H1 (cell line): ENCODE measurements around the gene NAA38. TPM values are rescaled to one million over a fixed set of nuclear protein-coding genes. Genes with fewer than 3 reads are reported as not detected.

Source experiments
- CTCF ChIA-PET: fragments of 300-600 bp; sonication (Branson Sonifier 250); formaldehyde crosslinking; loops from one replicate; lab custom pipeline; 2021; ENCODE audit not compliant: partially characterized antibody; lab: Charles Lee
- POLR2A ChIA-PET: fragments of 300-600 bp; sonication (Branson Sonifier 250); formaldehyde crosslinking; loops from one replicate; lab custom pipeline; 2021; ENCODE audit warnings: inconsistent platforms; ENCODE audit not compliant: partially characterized antibody; lab: Charles Lee
- DNase-seq, 2 experiments: peaks; one replicate each; pipeline versions ENCODE4 v3.0.0 to v3.0.0-alpha.2; 2010 to 2022; ENCODE audit warnings: low spot score in 2 of 2, low read depth in 1 of 2, mixed read lengths in 1 of 2
- FAIRE-seq: peaks from 2 replicates; lab custom pipeline; 2011; peaks lifted over from hg19 to GRCh38; lab: Jason Lieb, UNC
- H2AFZ ChIP-seq: 2 replicates; pipeline ENCODE4 v1.8.1; 2012; ENCODE audit warnings: low read length, inconsistent platforms
- H2AK5ac ChIP-seq: 2 replicates; pipeline ENCODE4 v1.6.1; 2013; ENCODE audit warnings: low read depth, low read length
- H2BK120ac ChIP-seq: replicated peaks from 2 replicates; pipeline ENCODE3; 2013; ENCODE audit warnings: low read depth, low read length, inconsistent platforms
- H2BK12ac ChIP-seq: 2 replicates; pipeline ENCODE4 v1.6.1; 2013; ENCODE audit warnings: low read depth, low read length
- H2BK15ac ChIP-seq: 2 replicates; pipeline ENCODE4 v1.6.1; 2013; ENCODE audit warnings: low read length
- H2BK20ac ChIP-seq: 2 replicates; pipeline ENCODE4 v1.6.1; 2013; ENCODE audit warnings: low read length
- H2BK5ac ChIP-seq: 2 replicates; pipeline ENCODE4 v1.6.1; 2013; ENCODE audit warnings: low read depth, low read length
- H3K14ac ChIP-seq: 2 replicates; pipeline ENCODE4 v1.6.1; 2013; ENCODE audit warnings: inconsistent platforms; ENCODE audit not compliant: insufficient read length
- H3K18ac ChIP-seq: 2 replicates; pipeline ENCODE4 v1.6.1; 2013; ENCODE audit warnings: low read length; ENCODE audit errors: extremely low read depth
- H3K23ac ChIP-seq: 2 replicates; pipeline ENCODE4 v1.6.1; 2013; ENCODE audit warnings: inconsistent platforms; ENCODE audit not compliant: insufficient read length
- H3K23me2 ChIP-seq: 2 replicates; pipeline ENCODE4 v1.6.1; 2013; ENCODE audit warnings: low read depth, low read length
- H3K27ac ChIP-seq: 2 replicates; pipeline ENCODE4 v1.6.1; 2011; ENCODE audit warnings: low read depth, low read length, inconsistent platforms
- H3K27me3 ChIP-seq, 4 experiments: replicated peaks in 1 of 4; 1 replicate in 1 of 4; 2 replicates in 3 of 4; pipeline versions ENCODE4 v1.6.1 to v1.8.1; 2011 to 2013; ENCODE audit warnings: low read length in 3 of 4, mild to moderate bottlenecking in 3 of 4, inconsistent platforms in 2 of 4, mixed read lengths in 2 of 4, moderate library complexity in 1 of 4; ENCODE audit not compliant: control insufficient read depth in 3 of 4, insufficient read depth in 3 of 4; ENCODE audit errors: extremely low read depth in 1 of 4
- H3K36me3 ChIP-seq, 4 experiments: 2 replicates each; pipeline versions ENCODE4 v1.6.1 to v1.8.1; 2011 to 2013; ENCODE audit warnings: mild to moderate bottlenecking in 4 of 4, low read length in 3 of 4, moderate library complexity in 2 of 4, control low read depth in 1 of 4, inconsistent platforms in 1 of 4; ENCODE audit not compliant: insufficient read depth in 4 of 4, control insufficient read depth in 2 of 4
- H3K4ac ChIP-seq: replicated peaks from 2 replicates; pipeline ENCODE3; 2013; ENCODE audit warnings: low read length, low read depth, mixed read lengths, inconsistent platforms; ENCODE audit not compliant: insufficient read length
- H3K4me1 ChIP-seq, 4 experiments: replicated peaks in 1 of 4; 1 replicate in 1 of 4; 2 replicates in 3 of 4; pipeline versions ENCODE4 v1.6.1 to v1.8.1; 2011 to 2013; ENCODE audit warnings: low read length in 3 of 4, inconsistent platforms in 2 of 4, mixed read lengths in 1 of 4; ENCODE audit not compliant: insufficient read depth in 4 of 4, control insufficient read depth in 3 of 4
- H3K4me2 ChIP-seq, 2 experiments: 2 replicates each; pipeline versions ENCODE4 v1.6.1 to v1.8.1; 2011 to 2013; ENCODE audit warnings: low read depth in 2 of 2, low read length in 2 of 2, control low read depth in 1 of 2, inconsistent platforms in 1 of 2, mild to moderate bottlenecking in 1 of 2; ENCODE audit not compliant: insufficient read depth in 1 of 2
- H3K4me3 ChIP-seq, 4 experiments: fragments of 200-600, 300-600 bp in 1 of 4; sonication (generic), shearing (Covaris generic), sonication (Bioruptor Twin) in 1 of 4; 2 replicates each; pipeline versions ENCODE4 v1.5.1 to v1.8.1; 2011 to 2016; ENCODE audit warnings: low read length in 4 of 4, low read depth in 3 of 4, control low read depth in 2 of 4, inconsistent platforms in 2 of 4, mild to moderate bottlenecking in 2 of 4, mixed read lengths in 1 of 4, moderate library complexity in 1 of 4; ENCODE audit not compliant: insufficient read depth in 2 of 4; ENCODE audit errors: extremely low read depth in 1 of 4
- H3K56ac ChIP-seq: replicated peaks from 2 replicates; pipeline ENCODE3; 2013; ENCODE audit warnings: low read depth, mild to moderate bottlenecking, mixed read lengths, low read length, inconsistent platforms; ENCODE audit not compliant: insufficient read length
- H3K79me1 ChIP-seq: 2 replicates; pipeline ENCODE4 v1.6.1; 2013; ENCODE audit warnings: low read depth, low read length, control low read depth
- H3K79me2 ChIP-seq, 2 experiments: 2 replicates each; pipeline versions ENCODE4 v1.6.1 to v1.8.1; 2012 to 2013; ENCODE audit warnings: low read length in 2 of 2, mild to moderate bottlenecking in 2 of 2, inconsistent platforms in 1 of 2; ENCODE audit not compliant: insufficient read depth in 2 of 2, control insufficient read depth in 1 of 2
- H3K9ac ChIP-seq, 4 experiments: replicated peaks in 1 of 4; 1 replicate in 1 of 4; 2 replicates in 3 of 4; pipeline versions ENCODE4 v1.6.1 to v1.8.1; 2011 to 2013; ENCODE audit warnings: low read depth in 3 of 4, low read length in 3 of 4, control low read depth in 2 of 4, mild to moderate bottlenecking in 2 of 4, moderate library complexity in 2 of 4, inconsistent platforms in 1 of 4; ENCODE audit errors: extremely low read depth in 1 of 4
- H3K9me3 ChIP-seq, 2 experiments: 2 replicates each; pipeline versions ENCODE4 v1.6.1 to v1.8.1; 2012 to 2013; ENCODE audit warnings: mild to moderate bottlenecking in 2 of 2, moderate library complexity in 2 of 2, control low read depth in 1 of 2, inconsistent platforms in 1 of 2, low read depth in 1 of 2, low read length in 1 of 2, mixed read lengths in 1 of 2; ENCODE audit not compliant: insufficient read depth in 2 of 2
- H4K20me1 ChIP-seq, 2 experiments: replicated peaks in 1 of 2; 2 replicates each; pipeline versions ENCODE3 to v1.8.1; 2011 to 2013; ENCODE audit warnings: inconsistent platforms in 2 of 2, low read length in 2 of 2, mild to moderate bottlenecking in 1 of 2; ENCODE audit not compliant: insufficient read depth in 2 of 2, control insufficient read depth in 1 of 2
- H4K5ac ChIP-seq: 2 replicates; pipeline ENCODE4 v1.6.1; 2013; ENCODE audit warnings: low read length, low read depth, mixed read lengths, inconsistent platforms; ENCODE audit not compliant: insufficient read length
- H4K8ac ChIP-seq: 2 replicates; pipeline ENCODE4 v1.8.0; 2013; ENCODE audit warnings: mild to moderate bottlenecking, moderate library complexity, low read length, inconsistent platforms; ENCODE audit not compliant: insufficient read depth; ENCODE audit errors: extremely low read depth
- H4K91ac ChIP-seq: replicated peaks from 2 replicates; pipeline ENCODE3; 2013; ENCODE audit warnings: low read length, mixed read lengths, inconsistent platforms; ENCODE audit not compliant: insufficient read length
- BCL11A ChIP-seq, 2 experiments: IDR thresholded peaks; one replicate each; pipeline ENCODE4 v1.6.1; 2011; ENCODE audit warnings: low read depth in 2 of 2, low read length in 2 of 2, mild to moderate bottlenecking in 2 of 2
- JUND ChIP-seq: IDR thresholded peaks from 2 replicates; pipeline ENCODE4 v1.6.1; 2011; ENCODE audit warnings: mild to moderate bottlenecking, improper control_type of control experiment, low read length
- POLR2A ChIP-seq, 2 experiments: IDR thresholded peaks; 1 replicate in 1 of 2; 2 replicates in 1 of 2; pipeline ENCODE4 v1.6.1; 2011; ENCODE audit warnings: low read depth in 2 of 2, low read length in 2 of 2, mild to moderate bottlenecking in 2 of 2; ENCODE audit errors: control extremely low read depth in 1 of 2
- SP4 ChIP-seq: IDR thresholded peaks from 2 replicates; pipeline ENCODE4 v1.6.1; 2012; ENCODE audit warnings: low read length, inconsistent platforms
- WGBS, 2 experiments: shearing (Covaris generic) in 1 of 2; methylation state at CpG; one replicate each; pipeline versions ENCODE4 v1.1.6 to v1.1.7; 2013 to 2015; ENCODE audit warnings: low lambda C conversion rate in 2 of 2, mixed read lengths in 2 of 2, inconsistent platforms in 1 of 2, low coverage in 1 of 2, missing lambda C conversion rate in 1 of 2; ENCODE audit not compliant: insufficient replicate concordance in 2 of 2, insufficient coverage in 1 of 2, insufficient read length in 1 of 2; ENCODE audit errors: extremely low coverage in 1 of 2, missing lambda C conversion rate in 1 of 2; 5-methylcytosine and 5-hydroxymethylcytosine counted together
- polyA plus RNA-seq, 7 experiments: library from polyadenylated mRNA; depleted of rRNA in 3 of 7; stranded (reverse) in 5 of 7; unstranded in 2 of 7; fragments of >200 nt in 5 of 7; fragments of 200-250 nt in 2 of 7; gene quantifications; 1 replicate in 5 of 7; 2 replicates in 1 of 7; 4 replicates in 1 of 7; pipeline versions ENCODE4 v1.2.1 to v1.2.3, GENCODE V29; 2011 to 2013; ENCODE audit warnings: missing spikeins in 2 of 7, mixed read lengths in 2 of 7
- total RNA-seq: library from RNA; stranded (reverse); fragmentation: NEBNext Ultra II Directional; extraction: Animal tissue kit (Norgen Biotek cat#: 25700); gene quantifications from 2 replicates; pipeline ENCODE4 v1.2.1, GENCODE V29; 2021
- TF ChIP-seq, protein P1 (sequence below): IDR thresholded peaks from 2 replicates; pipeline ENCODE4 v1.6.1; 2012; ENCODE audit warnings: low read length, inconsistent platforms

NAA38 gene
- total and polyA plus RNA-seq, 2 of the 8 experiments (the other 6 are each of a cell fraction or from before 2014, with no cell fraction given) = 30.2 to 109 TPM

DNA sequence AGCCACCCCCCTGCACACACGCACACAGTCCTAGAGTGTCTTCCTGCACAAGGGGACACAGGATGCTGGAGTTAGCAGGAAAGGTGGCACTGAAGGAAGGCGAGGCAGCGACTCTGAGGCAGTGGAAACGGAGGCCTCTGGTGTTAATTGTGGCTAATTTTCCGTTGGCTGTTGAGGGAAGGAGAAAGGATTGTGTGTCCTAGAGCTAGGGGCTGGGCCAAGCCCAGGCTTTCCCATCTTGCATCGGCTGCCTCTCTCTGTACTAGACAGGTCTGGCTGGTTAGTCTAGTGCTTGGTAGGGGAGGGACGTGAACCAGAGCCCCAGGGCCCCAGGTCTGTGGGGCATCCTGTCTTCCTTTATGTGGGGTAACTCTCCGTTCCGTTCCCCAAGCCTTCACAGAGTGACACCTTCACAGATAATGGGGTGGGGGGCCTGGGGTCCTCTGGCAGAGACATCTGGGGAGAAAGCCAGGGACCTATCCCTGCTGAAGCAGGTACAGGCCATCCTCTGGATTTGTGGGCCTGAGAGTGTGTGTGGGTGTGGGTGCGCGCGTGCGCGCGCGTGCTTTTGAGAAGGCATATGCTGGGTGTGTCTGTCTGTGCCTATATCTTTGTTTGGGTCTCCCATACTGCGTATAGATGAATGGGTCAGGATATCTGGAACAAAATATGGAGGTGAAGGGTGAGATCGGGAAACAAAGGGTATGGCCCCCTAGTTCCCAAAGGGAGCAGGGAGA is 31.0 kb upstream of the NAA38 start, which contains the start of gene CHD3:
Gene CHD3 (plus strand): TSS at position 606 of the 737 bp plus-strand sequence. CDS start 212 bp downstream, outside the sequence.
- no peak within 1 kb of the TSS for H3K4ac ChIP-seq
- H3K27me3 ChIP-seq = peaks cover 0 to 10% (median 3%) of the 10 kb centered on the region in 4 experiments; a peak in 3 of 7 replicates
- peaks cover 24% of the 10 kb centered on the region for H3K23me2 ChIP-seq
- H3K9me3 ChIP-seq = no peaks in the 10 kb centered on the region
- ChIA-PET POLR2A (no interaction called here), CTCF (interaction anchor here (0.5 to 1.2 kb wide), 4 partner anchors 12 to 237 kb away, joined by 3 to 5 read pairs (median 3); no protein-coding TSS in a partner anchor)
- WGBS, 2 experiments = 76% methylated on average over 18 of the region's 18 CpGs; no CpG with 5 or more reads in 1 of the 2 experiments
- peak within 1 kb of the TSS; percentile 95; the same call in 1 of the 2 replicates for H2BK5ac ChIP-seq
- H2BK120ac ChIP-seq = no peak within 1 kb of the TSS
- H3K27ac ChIP-seq = no peak within 1 kb of the TSS
- peak within 1 kb of the TSS; percentile 37 to 83 (median 51) for H3K4me3 ChIP-seq
- H3K36me3 ChIP-seq = peaks cover 0 to 4% (median 0%) of the 10 kb centered on the region in 4 experiments; a peak in 1 of 8 replicates
- H3K18ac ChIP-seq = peak within 1 kb of the TSS; percentile 63
- H2BK12ac ChIP-seq = peak within 1 kb of the TSS; percentile 94; the same call in 1 of the 2 replicates
- no peak within 1 kb of the TSS for H3K23ac ChIP-seq
- peak within 1 kb of the TSS; percentile 51 for H4K5ac ChIP-seq
- no peaks in the 10 kb centered on the region for H3K79me1 ChIP-seq
- H4K20me1 ChIP-seq = no peaks in the 10 kb centered on the region
- no peak within 1 kb of the TSS for H3K14ac ChIP-seq
- no peak within 1 kb of the TSS; the same call in 1 of the 2 replicates for H4K8ac ChIP-seq
- H2BK15ac ChIP-seq = peak within 1 kb of the TSS; percentile 53; the same call in 1 of the 2 replicates
- H3K4me2 ChIP-seq = peak within 1 kb of the TSS; percentile 82 to 100
- H2BK20ac ChIP-seq = peak within 1 kb of the TSS; percentile 48; the same call in 1 of the 2 replicates
- H3K4me1 ChIP-seq = peaks cover 9 to 30% (median 17%) of the 10 kb centered on the region in 4 experiments
- H2AK5ac ChIP-seq = no peak within 1 kb of the TSS; the same call in 1 of the 2 replicates
- H3K9ac ChIP-seq = peak within 1 kb of the TSS in 3 of 4 experiments; percentile 35 to 42 (median 35); a peak in 6 of 7 replicates
- H4K91ac ChIP-seq = peak within 1 kb of the TSS; percentile 45
- TF ChIP-seq SP4 (no peak), POLR2A (IDR thresholded peaks at IDR 0.05; ENCODE audit: control extremely low read depth in 1 of 2, low read depth in 2 of 2, low read length in 2 of 2) (no peak), JUND (no peak), BCL11A (IDR thresholded peaks at IDR 0.05; ENCODE audit: low read depth in 2 of 2, low read length in 2 of 2) (no peak)
- TF ChIP-seq, protein P1, sequence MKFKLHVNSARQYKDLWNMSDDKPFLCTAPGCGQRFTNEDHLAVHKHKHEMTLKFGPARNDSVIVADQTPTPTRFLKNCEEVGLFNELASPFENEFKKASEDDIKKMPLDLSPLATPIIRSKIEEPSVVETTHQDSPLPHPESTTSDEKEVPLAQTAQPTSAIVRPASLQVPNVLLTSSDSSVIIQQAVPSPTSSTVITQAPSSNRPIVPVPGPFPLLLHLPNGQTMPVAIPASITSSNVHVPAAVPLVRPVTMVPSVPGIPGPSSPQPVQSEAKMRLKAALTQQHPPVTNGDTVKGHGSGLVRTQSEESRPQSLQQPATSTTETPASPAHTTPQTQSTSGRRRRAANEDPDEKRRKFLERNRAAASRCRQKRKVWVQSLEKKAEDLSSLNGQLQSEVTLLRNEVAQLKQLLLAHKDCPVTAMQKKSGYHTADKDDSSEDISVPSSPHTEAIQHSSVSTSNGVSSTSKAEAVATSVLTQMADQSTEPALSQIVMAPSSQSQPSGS = no peak
- DNase-seq (no peak), FAIRE-seq (no peak)
- no peaks in the 10 kb centered on the region for H3K79me2 ChIP-seq
- no peak within 1 kb of the TSS for H3K56ac ChIP-seq
- H2AFZ ChIP-seq = peak within 1 kb of the TSS; percentile 87
